Measurements from ENCODE around the gene DGCR2. TPM values are rescaled to one million over a fixed set of nuclear protein-coding genes. Genes with fewer than 3 reads are reported as not detected.

The DGCR2 gene
- total and polyA plus RNA-seq, 3 donors from 2014 or later: 64.6 to 106 (median 89.5) TPM

DNA sequence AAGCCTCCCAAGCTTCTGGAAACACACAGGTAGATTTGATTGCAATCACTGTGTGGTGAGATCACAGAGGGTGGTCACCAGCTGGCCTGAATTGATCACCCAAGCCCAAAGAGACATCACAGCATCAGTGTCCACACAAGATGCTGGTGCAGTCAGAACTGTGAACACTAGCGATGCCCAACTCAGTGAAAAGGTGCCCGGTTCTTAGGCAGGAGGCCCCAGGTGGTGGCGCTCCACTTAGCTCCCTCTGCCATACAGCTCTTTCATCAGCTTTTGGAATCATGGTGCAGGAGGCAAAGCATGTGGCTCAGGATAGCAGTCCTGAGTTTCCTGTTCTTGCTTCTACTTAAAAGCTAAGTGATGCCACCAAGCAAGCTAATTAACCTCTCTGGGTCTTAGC is 11.1 kb downstream of the DGCR2 start:
- peaks cover 10% of the 10 kb centered on the region for H3K4me1 ChIP-seq

GRCh38 chr22:19110646-19111045 is 11.6 kb downstream of the DGCR2 start:
- Histone ChIP-seq H3K27me3 (no peaks in the 10 kb centered on the region), H3K9me3 (no peaks in the 10 kb centered on the region), H3K4me1 (peaks cover 12% of the 10 kb centered on the region), H3K36me3 (ENCODE audit: low read depth, missing control alignments) (no peaks in the 10 kb centered on the region), H3K27ac (no peak overlapping the region), H3K4me3 (no peak overlapping the region)
- no peak for DNase-seq
- TF ChIP-seq, protein P1, sequence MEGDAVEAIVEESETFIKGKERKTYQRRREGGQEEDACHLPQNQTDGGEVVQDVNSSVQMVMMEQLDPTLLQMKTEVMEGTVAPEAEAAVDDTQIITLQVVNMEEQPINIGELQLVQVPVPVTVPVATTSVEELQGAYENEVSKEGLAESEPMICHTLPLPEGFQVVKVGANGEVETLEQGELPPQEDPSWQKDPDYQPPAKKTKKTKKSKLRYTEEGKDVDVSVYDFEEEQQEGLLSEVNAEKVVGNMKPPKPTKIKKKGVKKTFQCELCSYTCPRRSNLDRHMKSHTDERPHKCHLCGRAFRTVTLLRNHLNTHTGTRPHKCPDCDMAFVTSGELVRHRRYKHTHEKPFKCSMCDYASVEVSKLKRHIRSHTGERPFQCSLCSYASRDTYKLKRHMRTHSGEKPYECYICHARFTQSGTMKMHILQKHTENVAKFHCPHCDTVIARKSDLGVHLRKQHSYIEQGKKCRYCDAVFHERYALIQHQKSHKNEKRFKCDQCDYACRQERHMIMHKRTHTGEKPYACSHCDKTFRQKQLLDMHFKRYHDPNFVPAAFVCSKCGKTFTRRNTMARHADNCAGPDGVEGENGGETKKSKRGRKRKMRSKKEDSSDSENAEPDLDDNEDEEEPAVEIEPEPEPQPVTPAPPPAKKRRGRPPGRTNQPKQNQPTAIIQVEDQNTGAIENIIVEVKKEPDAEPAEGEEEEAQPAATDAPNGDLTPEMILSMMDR (IDR thresholded peaks at IDR 0.05): no peak
- TF ChIP-seq POLR2A (IDR thresholded peaks at IDR 0.05): no peak
- intact Hi-C loops (cut with DNase I; ENCODE audit: low total_unique reads): no loop called here

More for the DNA sequence above, 11.1 kb downstream of the DGCR2 start:
- no peak for DNase-seq
- Histone ChIP-seq H3K36me3 (ENCODE audit: low read depth, missing control alignments) (no peaks in the 10 kb centered on the region), H3K27ac (no peak overlapping the region), H3K4me3 (no peak overlapping the region), H3K27me3 (no peaks in the 10 kb centered on the region), H3K9me3 (no peaks in the 10 kb centered on the region)
- intact Hi-C loops (cut with DNase I; ENCODE audit: low total_unique reads): no loop called here
- TF ChIP-seq, protein P1 (IDR thresholded peaks at IDR 0.05): no peak
- TF ChIP-seq POLR2A (IDR thresholded peaks at IDR 0.05): no peak
- WGBS, 2 donors: 85 to 91% methylated on average over 3 of the region's 3 CpGs

- Histone ChIP-seq H3K27ac (no peak overlapping the region), H3K4me3 (no peak overlapping the region), H3K36me3 (ENCODE audit: low read depth, missing control alignments) (no peaks in the 10 kb centered on the region), H3K9me3 (no peaks in the 10 kb centered on the region), H3K4me1 (peaks cover 10% of the 10 kb centered on the region), H3K27me3 (no peaks in the 10 kb centered on the region)
- intact Hi-C loops (cut with DNase I; ENCODE audit: low total_unique reads): no loop called here
- DNase-seq: no peak
- TF ChIP-seq POLR2A (IDR thresholded peaks at IDR 0.05): no peak
- TF ChIP-seq, protein P1 (IDR thresholded peaks at IDR 0.05): no peak
- WGBS, 2 donors: 25 to 84% methylated on average over 4 of the region's 4 CpGs
Measured at GRCh38 chr22:19110064-19110458, 12.2 kb downstream of the DGCR2 start.

DNA sequence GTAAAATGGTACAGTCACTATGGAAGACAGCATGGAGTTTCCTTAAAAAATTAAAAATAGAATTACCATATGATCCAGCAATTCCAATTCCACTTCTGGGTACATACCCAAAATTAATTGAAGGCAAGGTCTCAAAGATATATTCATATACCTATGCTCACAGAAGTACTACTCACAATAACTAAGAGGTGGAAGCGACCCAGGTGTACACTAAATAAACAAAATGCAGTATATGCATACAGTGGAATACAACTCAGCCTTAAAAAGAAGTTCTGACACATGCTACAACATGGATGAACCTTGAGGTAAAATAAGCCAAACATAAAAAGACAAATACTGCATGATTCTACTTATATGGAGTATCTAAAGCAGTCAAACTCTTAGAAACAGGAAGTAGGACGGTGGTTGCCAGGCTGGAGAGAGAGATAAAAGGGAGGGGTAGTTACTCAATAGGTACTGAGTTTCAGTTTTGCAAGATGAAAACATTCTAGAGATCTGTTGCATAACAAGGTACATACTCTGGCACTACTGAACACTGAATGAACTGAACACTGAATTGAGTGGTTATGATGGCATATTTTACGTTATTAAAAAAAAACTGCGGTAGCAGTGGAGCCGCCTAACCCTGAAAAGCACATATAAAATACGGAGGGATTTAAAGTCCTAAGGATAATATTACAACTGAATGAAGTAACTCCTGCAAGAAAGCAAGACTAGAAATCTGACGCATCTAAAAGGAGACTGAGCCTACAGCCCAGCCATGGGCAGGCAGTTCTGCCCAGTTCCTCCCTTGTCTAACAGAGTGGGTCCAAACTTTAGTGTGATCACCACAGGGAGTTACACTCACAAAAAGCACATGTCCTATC is 12.8 kb downstream of the DGCR2 start:
- 79 to 81% methylated on average over 7 of the region's 7 CpGs for WGBS, 2 donors
- DNase-seq: no peak
- intact Hi-C loops (cut with DNase I; ENCODE audit: low total_unique reads): no loop called here
- Histone ChIP-seq H3K27me3 (no peaks in the 10 kb centered on the region), H3K4me3 (no peak overlapping the region), H3K36me3 (ENCODE audit: low read depth, missing control alignments) (no peaks in the 10 kb centered on the region), H3K9me3 (no peaks in the 10 kb centered on the region), H3K4me1 (peaks cover 6% of the 10 kb centered on the region), H3K27ac (no peak overlapping the region)
- TF ChIP-seq POLR2A (IDR thresholded peaks at IDR 0.05): no peak
- TF ChIP-seq, protein P1 (IDR thresholded peaks at IDR 0.05): no peak

DNA sequence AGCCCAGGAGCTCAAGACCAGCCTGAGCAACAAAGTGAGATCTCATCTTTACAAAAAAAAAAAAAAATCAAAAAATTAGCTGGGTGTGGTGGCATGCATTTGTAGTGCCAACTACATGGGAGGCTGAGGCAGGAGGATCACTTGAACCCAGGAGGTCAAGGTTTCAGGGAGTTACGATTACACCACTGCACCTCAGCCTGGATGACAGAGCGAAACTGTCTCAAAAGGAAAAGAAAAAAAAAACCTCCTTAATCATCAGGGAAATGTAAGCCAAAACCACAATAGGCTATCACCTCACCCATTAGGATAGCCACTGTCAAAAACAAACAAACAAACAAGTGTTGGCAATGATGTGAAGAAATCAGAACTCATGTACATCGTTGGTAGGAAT is 13.4 kb downstream of the DGCR2 start:
- Histone ChIP-seq H3K4me1 (peaks cover 10% of the 10 kb centered on the region), H3K27me3 (no peaks in the 10 kb centered on the region), H3K9me3 (no peaks in the 10 kb centered on the region), H3K4me3 (no peak overlapping the region), H3K36me3 (ENCODE audit: low read depth, missing control alignments) (no peaks in the 10 kb centered on the region), H3K27ac (no peak overlapping the region)
- no peak for DNase-seq
- intact Hi-C loops (cut with DNase I; ENCODE audit: low total_unique reads): no loop called here
- WGBS, 2 donors: 47 to 86% methylated on average over 3 of the region's 3 CpGs
- TF ChIP-seq POLR2A (IDR thresholded peaks at IDR 0.05): no peak
- TF ChIP-seq, protein P1 (IDR thresholded peaks at IDR 0.05): no peak
